NCI-H2171 (cell line): ENCODE results near the gene RNASE13.
A peak's percentile ranks its signal among the peaks of the same experiment; 100 is the strongest.

Experiments used
- DNase-seq: peaks from one replicate; lab custom pipeline; 2025; lab: John Stamatoyannopoulos, UW

The RNASE13 gene, protein sequence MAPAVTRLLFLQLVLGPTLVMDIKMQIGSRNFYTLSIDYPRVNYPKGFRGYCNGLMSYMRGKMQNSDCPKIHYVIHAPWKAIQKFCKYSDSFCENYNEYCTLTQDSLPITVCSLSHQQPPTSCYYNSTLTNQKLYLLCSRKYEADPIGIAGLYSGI

GRCh38 chr14:21034707-21035106 lies at the start of gene RNASE13:
Gene RNASE13 (minus strand): TSS chr14:21034807. CDS start chr14:21034288, 519 bp downstream.
- no peak for DNase-seq

GRCh38 chr14:21084396-21084795 lies 49.8 kb upstream of the RNASE13 start:
- no peak for DNase-seq

- no peak for DNase-seq
Observed at GRCh38 chr14:21083565-21084325, 49.1 kb upstream of the RNASE13 start.

DNA sequence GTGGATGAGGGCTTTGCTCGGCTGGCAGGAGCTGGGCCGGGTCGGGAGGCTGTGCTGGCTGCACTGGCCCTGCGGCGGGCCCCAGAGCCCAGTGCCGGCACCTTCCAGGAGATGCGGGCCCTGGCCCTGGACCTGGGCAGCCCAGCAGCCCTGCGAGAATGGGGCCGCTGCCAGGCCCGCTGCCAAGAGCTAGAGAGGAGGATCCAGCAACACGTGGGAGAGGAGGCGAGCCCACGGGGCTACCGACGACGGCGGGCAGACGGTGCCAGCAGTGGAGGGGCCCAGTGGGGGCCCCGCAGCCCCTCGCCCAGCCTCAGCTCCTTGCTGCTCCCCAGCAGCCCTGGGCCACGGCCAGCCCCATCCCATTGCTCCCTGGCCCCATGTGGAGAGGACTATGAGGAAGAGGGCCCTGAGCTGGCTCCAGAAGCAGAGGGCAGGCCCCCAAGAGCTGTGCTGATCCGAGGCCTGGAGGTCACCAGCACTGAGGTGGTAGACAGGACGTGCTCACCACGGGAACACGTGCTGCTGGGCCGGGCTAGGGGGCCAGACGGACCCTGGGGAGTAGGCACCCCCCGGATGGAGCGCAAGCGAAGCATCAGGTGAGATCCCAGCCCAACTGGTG lies 47.0 kb upstream of the RNASE13 start:
- no peak for DNase-seq

DNA sequence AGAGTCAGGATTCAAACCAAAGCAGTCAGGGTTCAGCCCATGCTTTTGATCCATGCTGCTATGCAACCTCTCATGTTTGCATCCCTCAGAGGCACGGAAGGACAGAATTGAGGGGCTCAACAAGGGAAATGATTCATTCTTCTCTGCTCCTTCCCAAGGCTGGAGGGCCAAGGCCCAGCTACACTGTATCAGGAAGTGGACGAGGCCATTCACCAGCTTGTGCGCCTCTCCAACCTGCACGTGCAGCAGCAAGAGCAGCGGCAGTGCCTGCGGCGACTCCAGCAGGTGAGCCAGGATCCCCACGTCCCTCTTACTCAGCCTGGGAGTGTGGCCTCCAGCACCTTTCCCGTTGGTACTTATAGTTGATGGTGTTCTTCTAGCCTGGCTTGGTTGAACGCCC lies 44.1 kb upstream of the RNASE13 start:
- DNase-seq, result no peak

GRCh38 chr14:21078287-21078686 lies 43.7 kb upstream of the RNASE13 start:
- DNase-seq, result no peak

DNA sequence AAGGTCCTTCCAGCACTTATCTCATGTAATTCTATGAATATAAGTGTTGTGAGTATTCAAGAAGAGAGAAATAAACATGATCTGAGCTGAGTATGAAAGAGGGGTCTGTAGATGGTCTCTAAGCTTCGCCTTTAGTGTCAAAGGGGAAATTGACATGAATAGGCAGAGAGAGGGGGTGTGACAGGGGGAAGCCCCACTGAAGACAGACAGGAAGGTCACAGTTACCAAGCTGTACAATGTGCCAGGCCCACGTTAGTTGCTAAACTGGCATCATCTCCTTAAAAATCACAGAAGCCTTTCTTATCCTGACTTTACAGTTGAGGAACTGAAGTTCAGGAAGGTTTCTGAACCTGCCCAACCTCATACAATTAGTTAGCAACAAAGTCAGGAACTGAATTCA lies 43.1 kb upstream of the RNASE13 start:
- no peak for DNase-seq

GRCh38 chr14:21075719-21076437 lies 41.3 kb upstream of the RNASE13 start:
- DNase-seq, result no peak

DNA sequence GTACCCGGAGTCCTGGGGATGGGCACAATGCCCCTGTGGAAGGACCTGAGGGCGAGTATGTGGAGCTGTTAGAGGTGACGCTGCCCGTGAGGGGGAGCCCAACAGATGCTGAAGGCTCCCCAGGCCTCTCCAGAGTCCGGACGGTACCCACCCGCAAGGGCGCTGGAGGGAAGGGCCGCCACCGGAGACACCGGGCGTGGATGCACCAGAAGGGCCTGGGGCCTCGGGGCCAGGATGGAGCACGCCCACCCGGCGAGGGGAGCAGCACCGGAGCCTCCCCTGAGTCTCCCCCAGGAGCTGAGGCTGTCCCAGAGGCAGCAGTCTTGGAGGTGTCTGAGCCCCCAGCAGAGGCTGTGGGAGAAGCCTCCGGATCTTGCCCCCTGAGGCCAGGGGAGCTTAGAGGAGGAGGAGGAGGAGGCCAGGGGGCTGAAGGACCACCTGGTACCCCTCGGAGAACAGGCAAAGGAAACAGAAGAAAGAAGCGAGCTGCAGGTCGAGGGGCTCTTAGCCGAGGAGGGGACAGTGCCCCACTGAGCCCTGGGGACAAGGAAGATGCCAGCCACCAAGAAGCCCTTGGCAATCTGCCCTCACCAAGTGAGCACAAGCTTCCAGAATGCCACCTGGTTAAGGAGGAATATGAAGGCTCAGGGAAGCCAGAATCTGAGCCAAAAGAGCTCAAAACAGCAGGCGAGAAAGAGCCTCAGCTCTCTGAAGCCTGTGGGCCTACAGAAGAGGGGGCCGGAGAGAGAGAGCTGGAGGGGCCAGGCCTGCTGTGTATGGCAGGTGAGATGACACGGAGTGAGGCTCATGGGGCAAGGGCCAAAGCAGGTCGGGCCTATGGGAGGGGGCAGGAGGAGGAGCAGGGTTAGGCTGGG lies 40.0 kb upstream of the RNASE13 start:
- DNase-seq, result no peak

DNA sequence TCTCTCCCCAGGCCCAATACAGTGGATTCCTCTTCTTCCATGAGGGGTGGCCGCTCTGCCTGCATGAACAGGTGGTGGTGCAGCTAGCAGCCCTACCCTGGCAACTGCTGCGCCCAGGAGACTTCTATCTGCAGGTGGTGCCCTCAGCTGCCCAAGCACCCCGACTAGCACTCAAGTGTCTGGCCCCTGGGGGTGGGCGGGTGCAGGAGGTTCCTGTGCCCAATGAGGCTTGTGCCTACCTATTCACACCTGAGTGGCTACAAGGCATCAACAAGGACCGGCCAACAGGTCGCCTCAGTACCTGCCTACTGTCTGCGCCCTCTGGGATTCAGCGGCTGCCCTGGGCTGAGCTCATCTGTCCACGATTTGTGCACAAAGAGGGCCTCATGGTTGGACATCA lies 39.3 kb upstream of the RNASE13 start:
- DNase-seq, result no peak

GRCh38 chr14:21072781-21073339 lies 38.3 kb upstream of the RNASE13 start:
- DNase-seq, result no peak

DNA sequence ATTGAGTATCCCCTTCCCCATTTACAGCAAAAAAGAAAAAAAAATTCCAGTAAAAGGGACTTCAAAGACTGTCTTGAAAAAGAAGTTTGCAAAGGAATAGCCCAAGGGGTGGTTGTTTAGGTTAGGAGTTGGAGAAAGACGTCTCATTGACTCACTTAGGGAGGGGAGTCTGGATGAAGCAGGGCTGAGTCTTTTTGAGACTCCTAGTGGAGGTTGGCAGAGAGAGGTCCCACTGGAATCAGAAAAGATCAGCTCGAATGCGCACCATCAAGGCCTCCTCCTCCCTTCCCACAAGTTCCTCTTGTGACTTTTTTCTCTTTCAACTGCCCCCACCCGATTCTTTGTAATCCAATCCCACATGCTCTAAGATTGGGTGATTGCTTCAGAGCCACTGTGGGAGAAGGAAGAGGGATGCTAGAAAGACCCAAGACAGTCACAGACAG lies 37.4 kb upstream of the RNASE13 start:
- DNase-seq, result no peak

GRCh38 chr14:21071225-21072030 lies 36.8 kb upstream of the RNASE13 start:
- peak; percentile 83 for DNase-seq

DNA sequence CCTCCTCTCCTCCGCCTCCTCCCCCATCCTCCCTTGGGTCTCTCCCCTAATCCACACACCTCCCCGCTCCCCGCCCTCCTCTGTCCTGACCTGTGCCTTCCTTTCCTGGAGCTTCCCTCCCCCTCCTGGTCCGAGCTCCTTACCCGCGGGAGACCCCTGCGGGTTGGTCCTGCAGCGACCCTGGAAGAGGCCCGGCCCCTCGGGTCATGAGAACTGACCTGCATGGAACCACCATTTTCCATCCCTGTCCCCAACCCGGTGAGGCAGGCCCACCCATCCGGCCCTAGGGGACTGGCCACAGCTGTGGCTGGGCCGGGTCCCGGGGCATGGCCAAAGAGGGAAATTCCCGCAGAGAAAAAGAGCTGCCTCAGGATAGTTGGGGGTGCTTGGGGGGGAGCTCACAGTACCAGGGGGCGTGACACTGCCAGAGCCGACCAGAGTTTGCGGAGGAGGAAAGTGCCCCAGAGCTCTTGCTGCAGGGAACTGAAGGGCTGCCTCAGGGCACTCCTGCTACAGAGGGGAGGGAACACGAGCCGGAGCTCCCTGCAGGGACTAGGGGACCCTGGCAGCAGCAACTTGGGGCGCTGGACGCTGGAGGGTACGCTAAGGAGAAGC lies 36.1 kb upstream of the RNASE13 start:
- no peak for DNase-seq

- no peak for DNase-seq
Observed at GRCh38 chr14:21070083-21070609, 35.5 kb upstream of the RNASE13 start, which contains the start of gene ARHGEF40. Gene ARHGEF40 (plus strand): TSS chr14:21070304. CDS start chr14:21070397, 93 bp downstream.

GRCh38 chr14:21069388-21070082 lies 34.9 kb upstream of the RNASE13 start:
- DNase-seq, result peak; percentile 40

- peak; percentile 94 for DNase-seq
Observed at GRCh38 chr14:21068521-21069387, 34.1 kb upstream of the RNASE13 start.
